Measurements from ENCODE around the gene FCN2. TPM values are rescaled to one million over a fixed set of nuclear protein-coding genes. Genes with fewer than 3 reads are reported as not detected.

FCN2 gene
- total RNA-seq, 2 donors from 2014 or later = not detected

DNA sequence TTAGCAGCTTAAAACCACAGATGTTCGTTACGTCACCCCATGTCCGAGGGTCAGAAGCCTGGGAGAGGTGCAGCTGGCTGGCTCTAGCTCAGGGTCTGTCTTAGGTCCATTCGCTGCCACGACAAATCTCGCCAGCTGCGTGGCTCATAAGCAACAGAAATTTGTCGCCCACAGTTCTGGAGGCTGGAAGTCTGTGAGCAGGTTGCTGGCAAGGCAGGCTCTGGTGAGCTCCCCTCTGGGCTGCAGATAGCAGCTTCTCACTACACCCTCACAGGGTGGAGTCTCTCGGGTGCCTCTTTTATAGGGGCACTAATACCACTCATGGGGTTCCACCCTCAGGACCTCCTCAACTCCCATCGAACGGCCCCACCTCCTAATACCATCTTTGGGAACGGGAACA, 40.1 kb upstream of the FCN2 start:
- no peaks in the 10 kb centered on the region for H3K36me3 ChIP-seq (replicated peaks in 1 of 2; ENCODE audit: insufficient read depth in 1 of 2, low read depth in 2 of 2)
- no peak overlapping the region for H3K27ac ChIP-seq
- DNase-seq = no peak
- intact Hi-C loops (cut with DNase I) = no loop called here
- ATAC-seq = no peak
- TF ChIP-seq, protein P1, sequence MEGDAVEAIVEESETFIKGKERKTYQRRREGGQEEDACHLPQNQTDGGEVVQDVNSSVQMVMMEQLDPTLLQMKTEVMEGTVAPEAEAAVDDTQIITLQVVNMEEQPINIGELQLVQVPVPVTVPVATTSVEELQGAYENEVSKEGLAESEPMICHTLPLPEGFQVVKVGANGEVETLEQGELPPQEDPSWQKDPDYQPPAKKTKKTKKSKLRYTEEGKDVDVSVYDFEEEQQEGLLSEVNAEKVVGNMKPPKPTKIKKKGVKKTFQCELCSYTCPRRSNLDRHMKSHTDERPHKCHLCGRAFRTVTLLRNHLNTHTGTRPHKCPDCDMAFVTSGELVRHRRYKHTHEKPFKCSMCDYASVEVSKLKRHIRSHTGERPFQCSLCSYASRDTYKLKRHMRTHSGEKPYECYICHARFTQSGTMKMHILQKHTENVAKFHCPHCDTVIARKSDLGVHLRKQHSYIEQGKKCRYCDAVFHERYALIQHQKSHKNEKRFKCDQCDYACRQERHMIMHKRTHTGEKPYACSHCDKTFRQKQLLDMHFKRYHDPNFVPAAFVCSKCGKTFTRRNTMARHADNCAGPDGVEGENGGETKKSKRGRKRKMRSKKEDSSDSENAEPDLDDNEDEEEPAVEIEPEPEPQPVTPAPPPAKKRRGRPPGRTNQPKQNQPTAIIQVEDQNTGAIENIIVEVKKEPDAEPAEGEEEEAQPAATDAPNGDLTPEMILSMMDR (IDR thresholded peaks at IDR 0.05) = no peak
- no peak for TF ChIP-seq POLR2A (IDR thresholded peaks at IDR 0.05)
- H3K4me3 ChIP-seq = no peak overlapping the region
- no peaks in the 10 kb centered on the region for H3K27me3 ChIP-seq
- H3K9me3 ChIP-seq = no peaks in the 10 kb centered on the region
- no peaks in the 10 kb centered on the region for H3K4me1 ChIP-seq
- 51 to 75% methylated on average over 9 to 12 of the region's 12 CpGs for WGBS, 2 donors

DNA sequence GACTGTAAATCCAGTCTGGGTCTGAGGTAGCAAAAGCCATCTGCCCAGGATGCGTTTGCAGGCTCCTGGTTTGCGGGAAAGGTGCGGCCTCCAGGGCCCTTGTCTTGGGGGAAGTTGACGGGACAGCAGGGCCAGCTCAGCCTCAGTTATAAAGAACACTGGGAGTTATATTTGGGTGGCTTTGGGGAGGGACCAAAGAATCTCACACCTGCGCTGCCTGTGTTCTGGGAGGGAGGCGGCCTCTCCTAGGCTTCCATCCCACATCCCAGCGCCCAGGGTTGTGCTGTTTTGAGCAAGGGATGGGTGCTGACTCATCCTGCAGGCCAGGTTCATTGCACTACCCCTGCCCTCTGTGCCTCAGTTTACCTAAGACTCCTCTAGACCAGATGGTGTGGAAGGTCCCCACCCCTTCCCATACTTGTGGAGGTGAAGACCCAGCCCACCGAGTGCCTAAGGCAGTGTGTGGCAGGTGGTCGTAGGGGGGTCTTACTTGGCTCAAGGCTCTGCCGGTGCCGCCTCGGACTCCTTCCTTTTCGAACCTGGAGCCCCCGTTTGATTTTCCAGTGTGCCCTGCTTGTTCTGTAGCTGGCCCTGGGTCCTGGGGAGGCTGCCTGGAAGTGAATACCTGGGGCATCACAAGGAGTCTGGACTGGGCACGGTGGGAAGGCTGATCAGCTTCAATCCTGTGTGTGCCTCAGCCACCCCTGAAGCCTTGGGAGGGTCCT, 39.3 kb upstream of the FCN2 start:
- intact Hi-C loops (cut with DNase I) = no loop called here
- H3K27me3 ChIP-seq = no peaks in the 10 kb centered on the region
- WGBS, 2 donors = 70 to 83% methylated on average over 8 to 15 of the region's 15 CpGs
- H3K4me1 ChIP-seq = no peaks in the 10 kb centered on the region
- no peak overlapping the region for H3K27ac ChIP-seq
- H3K9me3 ChIP-seq = no peaks in the 10 kb centered on the region
- DNase-seq = no peak
- H3K36me3 ChIP-seq (replicated peaks in 1 of 2; ENCODE audit: insufficient read depth in 1 of 2, low read depth in 2 of 2) = no peaks in the 10 kb centered on the region
- TF ChIP-seq POLR2A (IDR thresholded peaks at IDR 0.05) = no peak
- TF ChIP-seq, protein P1 (IDR thresholded peaks at IDR 0.05) = no peak
- no peak for ATAC-seq
- no peak overlapping the region for H3K4me3 ChIP-seq

DNA sequence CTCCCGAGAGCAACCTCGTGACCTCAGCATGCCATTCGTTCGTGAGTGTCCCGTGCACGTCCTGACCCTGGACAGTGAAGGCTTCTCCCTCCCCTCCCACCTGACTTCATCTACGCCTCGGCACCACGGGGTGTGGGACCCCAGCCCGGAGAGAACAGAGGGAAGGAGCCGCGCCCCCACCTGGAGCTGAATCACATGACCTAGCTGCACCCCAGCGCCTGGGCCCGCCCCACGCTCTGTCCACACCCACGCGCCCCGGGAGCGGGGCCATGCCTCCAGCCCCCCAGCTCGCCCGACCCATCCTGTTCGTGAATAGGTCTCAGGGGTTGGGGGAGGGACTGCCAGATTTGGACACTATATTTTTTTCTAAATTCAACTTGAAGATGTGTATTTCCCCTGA, 38.3 kb upstream of the FCN2 start:
- Histone ChIP-seq H3K27ac (no peak overlapping the region), H3K27me3 (no peaks in the 10 kb centered on the region), H3K9me3 (no peaks in the 10 kb centered on the region), H3K4me1 (no peaks in the 10 kb centered on the region), H3K4me3 (no peak overlapping the region), H3K36me3 (replicated peaks in 1 of 2; ENCODE audit: insufficient read depth in 1 of 2, low read depth in 2 of 2) (no peaks in the 10 kb centered on the region)
- no peak for TF ChIP-seq POLR2A (IDR thresholded peaks at IDR 0.05)
- TF ChIP-seq, protein P1 (IDR thresholded peaks at IDR 0.05) = no peak
- 66 to 83% methylated on average over 20 to 22 of the region's 22 CpGs for WGBS, 2 donors
- no peak for ATAC-seq
- DNase-seq = no peak
- intact Hi-C loops (cut with DNase I) = no loop called here

DNA sequence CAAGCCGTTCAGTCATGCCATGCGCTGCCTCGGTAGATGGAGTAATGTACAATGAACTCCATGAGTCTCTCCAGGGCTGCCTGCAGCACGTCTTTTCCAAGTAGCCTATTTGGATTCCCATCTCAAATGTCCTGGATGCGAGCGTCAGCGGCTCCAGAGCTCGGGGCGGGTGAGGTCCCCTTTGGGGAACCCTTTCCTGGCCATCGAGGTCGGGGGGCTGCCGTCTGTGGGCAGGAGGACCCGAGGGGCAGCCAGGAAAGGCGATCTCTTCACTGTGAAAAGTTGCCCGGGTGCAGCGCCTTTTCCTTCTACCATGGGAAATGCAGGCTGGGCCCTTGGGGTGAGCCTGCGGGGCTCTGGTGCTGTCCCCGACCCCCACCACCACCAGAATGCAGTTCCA, 36.9 kb upstream of the FCN2 start:
- no peaks in the 10 kb centered on the region for H3K36me3 ChIP-seq (replicated peaks in 1 of 2; ENCODE audit: insufficient read depth in 1 of 2, low read depth in 2 of 2)
- WGBS, 2 donors = 67 to 74% methylated on average over 16 to 18 of the region's 18 CpGs

More for the DNA sequence above, 36.9 kb upstream of the FCN2 start:
- DNase-seq (no peak), ATAC-seq (no peak)
- no peaks in the 10 kb centered on the region for H3K9me3 ChIP-seq
- intact Hi-C loops (cut with DNase I) = no loop called here
- no peaks in the 10 kb centered on the region for H3K27me3 ChIP-seq
- no peak overlapping the region for H3K4me3 ChIP-seq
- no peak for TF ChIP-seq POLR2A (IDR thresholded peaks at IDR 0.05)
- TF ChIP-seq, protein P1 (IDR thresholded peaks at IDR 0.05) = no peak
- H3K4me1 ChIP-seq = no peaks in the 10 kb centered on the region
- no peak overlapping the region for H3K27ac ChIP-seq

Data from body of pancreas (tissue), 4 donors.